ENCODE data around the gene BORCS5. TPM values are rescaled to one million over a fixed set of nuclear protein-coding genes. Genes with fewer than 3 reads are reported as not detected.

The BORCS5 gene
- total RNA-seq, 2 experiments from 2014 or later = 10.4 to 22.9 TPM

GRCh38 chr12:12428047-12428446, 71.2 kb downstream of the BORCS5 start:
- no peak overlapping the region for H3K27ac ChIP-seq (ENCODE audit: low read depth, low read length, poor library complexity, severe bottlenecking)
- no peaks in the 10 kb centered on the region for H3K9me2 ChIP-seq (ENCODE audit: insufficient read depth, low read length)
- H2AFZ ChIP-seq (ENCODE audit: low read length) = no peak overlapping the region
- no peak overlapping the region for H3K4me3 ChIP-seq (ENCODE audit: low read depth, low read length, poor library complexity, severe bottlenecking)
- no peak overlapping the region for H3K4me2 ChIP-seq (ENCODE audit: low read length)
- H3K79me2 ChIP-seq (ENCODE audit: insufficient read depth, low read depth, low read length) = no peaks in the 10 kb centered on the region
- no peaks in the 10 kb centered on the region; the same call in 1 of the 2 replicates for H4K20me1 ChIP-seq (ENCODE audit: insufficient read depth, low read length)
- intact Hi-C loops (cut with micrococcal nuclease; ENCODE audit: unreplicated experiment) = loop anchor here (5.0 kb wide), 1 partner anchor 61 kb away; no protein-coding TSS in a partner anchor
- H3K4me1 ChIP-seq (ENCODE audit: insufficient read depth, low read length, poor library complexity, severe bottlenecking) = no peaks in the 10 kb centered on the region
- CTCF ChIA-PET (ENCODE audit: unreplicated experiment) = no interaction called here
- POLR2A ChIA-PET = interaction anchor here (1.0 to 1.4 kb wide), 2 partner anchors 10 to 314 kb away, joined by 3 to 5 read pairs; no protein-coding TSS in a partner anchor
- no peaks in the 10 kb centered on the region; the same call in 1 of the 2 replicates for H3K9me3 ChIP-seq (ENCODE audit: low read length)
- BruUV-seq (replicated peaks) = no TSS peak
- TF ChIP-seq, protein P1, sequence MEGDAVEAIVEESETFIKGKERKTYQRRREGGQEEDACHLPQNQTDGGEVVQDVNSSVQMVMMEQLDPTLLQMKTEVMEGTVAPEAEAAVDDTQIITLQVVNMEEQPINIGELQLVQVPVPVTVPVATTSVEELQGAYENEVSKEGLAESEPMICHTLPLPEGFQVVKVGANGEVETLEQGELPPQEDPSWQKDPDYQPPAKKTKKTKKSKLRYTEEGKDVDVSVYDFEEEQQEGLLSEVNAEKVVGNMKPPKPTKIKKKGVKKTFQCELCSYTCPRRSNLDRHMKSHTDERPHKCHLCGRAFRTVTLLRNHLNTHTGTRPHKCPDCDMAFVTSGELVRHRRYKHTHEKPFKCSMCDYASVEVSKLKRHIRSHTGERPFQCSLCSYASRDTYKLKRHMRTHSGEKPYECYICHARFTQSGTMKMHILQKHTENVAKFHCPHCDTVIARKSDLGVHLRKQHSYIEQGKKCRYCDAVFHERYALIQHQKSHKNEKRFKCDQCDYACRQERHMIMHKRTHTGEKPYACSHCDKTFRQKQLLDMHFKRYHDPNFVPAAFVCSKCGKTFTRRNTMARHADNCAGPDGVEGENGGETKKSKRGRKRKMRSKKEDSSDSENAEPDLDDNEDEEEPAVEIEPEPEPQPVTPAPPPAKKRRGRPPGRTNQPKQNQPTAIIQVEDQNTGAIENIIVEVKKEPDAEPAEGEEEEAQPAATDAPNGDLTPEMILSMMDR (conservative IDR thresholded peaks at IDR 0.05; ENCODE audit: low read length) = no peak
- no peak for TF ChIP-seq EZH2phosphoT487 (IDR thresholded peaks at IDR 0.05; ENCODE audit: borderline replicate concordance, low read depth, low read length)
- no peaks in the 10 kb centered on the region for H3K36me3 ChIP-seq (ENCODE audit: insufficient read depth, low read length)
- DNase-seq (ENCODE audit: low spot score) = no peak

DNA sequence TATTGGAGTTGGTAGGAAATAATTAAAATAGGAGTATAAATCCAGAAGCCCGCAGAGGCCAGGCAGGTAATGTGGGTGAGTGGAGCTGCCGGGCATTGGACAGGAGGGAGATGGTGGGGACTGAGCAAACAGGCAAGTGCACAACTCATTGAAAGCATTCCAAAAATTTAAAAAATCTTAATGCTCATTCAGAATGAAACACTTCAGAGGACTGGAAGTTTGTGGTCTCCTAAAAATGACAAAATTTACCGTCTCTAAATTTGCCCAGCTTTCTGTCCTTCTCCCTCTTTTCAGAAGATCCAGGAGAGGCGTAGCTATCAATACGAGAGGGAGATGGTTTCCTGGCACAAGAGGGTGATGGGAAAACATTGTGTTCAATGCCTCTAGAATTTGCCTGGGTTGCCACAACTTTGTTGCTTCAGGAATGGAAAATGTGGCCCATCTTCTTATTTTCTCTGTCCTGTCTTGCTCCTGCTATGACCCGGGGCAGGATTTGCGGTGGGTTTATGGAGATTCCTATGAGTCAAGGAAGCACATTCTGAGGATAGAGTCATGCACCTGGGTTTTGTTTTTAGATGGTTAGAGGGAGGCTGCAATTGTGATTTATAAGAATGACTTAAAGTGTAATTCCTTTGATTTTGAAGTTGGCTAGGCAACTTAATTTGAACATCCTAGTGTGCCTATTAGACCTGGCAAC, 72.2 kb downstream of the BORCS5 start:
- Histone ChIP-seq H4K20me1 (ENCODE audit: insufficient read depth, low read length) (no peaks in the 10 kb centered on the region; the same call in 1 of the 2 replicates), H3K79me2 (ENCODE audit: insufficient read depth, low read depth, low read length) (no peaks in the 10 kb centered on the region), H3K4me2 (ENCODE audit: low read length) (no peak overlapping the region), H3K4me1 (ENCODE audit: insufficient read depth, low read length, poor library complexity, severe bottlenecking) (no peaks in the 10 kb centered on the region), H3K27ac (ENCODE audit: low read depth, low read length, poor library complexity, severe bottlenecking) (no peak overlapping the region), H2AFZ (ENCODE audit: low read length) (no peak overlapping the region), H3K9me3 (ENCODE audit: low read length) (no peaks in the 10 kb centered on the region), H3K4me3 (ENCODE audit: low read depth, low read length, poor library complexity, severe bottlenecking) (no peak overlapping the region), H3K36me3 (ENCODE audit: insufficient read depth, low read length) (no peaks in the 10 kb centered on the region), H3K9me2 (ENCODE audit: insufficient read depth, low read length) (no peaks in the 10 kb centered on the region)
- ChIA-PET POLR2A (interaction anchor here (0.6 kb wide), 1 partner anchor 148 kb away, joined by 3 read pairs; no protein-coding TSS in a partner anchor), CTCF (ENCODE audit: unreplicated experiment) (no interaction called here)
- DNase-seq (ENCODE audit: low spot score) = no peak
- TF ChIP-seq, protein P1 (conservative IDR thresholded peaks at IDR 0.05; ENCODE audit: low read length) = no peak
- no peak for TF ChIP-seq EZH2phosphoT487 (IDR thresholded peaks at IDR 0.05; ENCODE audit: borderline replicate concordance, low read depth, low read length)
- intact Hi-C loops (cut with micrococcal nuclease; ENCODE audit: unreplicated experiment) = loop anchor here (5.0 kb wide), 1 partner anchor 62 kb away; no protein-coding TSS in a partner anchor
- no TSS peak for BruUV-seq (replicated peaks)

GRCh38 chr12:12432364-12432763, 75.5 kb downstream of the BORCS5 start:
- BruUV-seq (replicated peaks) = no TSS peak
- H3K36me3 ChIP-seq (ENCODE audit: insufficient read depth, low read length) = peaks cover 13% of the 10 kb centered on the region
- DNase-seq (ENCODE audit: low spot score) = no peak
- H3K4me3 ChIP-seq (ENCODE audit: low read depth, low read length, poor library complexity, severe bottlenecking) = no peak overlapping the region
- TF ChIP-seq, protein P1 (conservative IDR thresholded peaks at IDR 0.05; ENCODE audit: low read length) = no peak
- TF ChIP-seq EZH2phosphoT487 (IDR thresholded peaks at IDR 0.05; ENCODE audit: borderline replicate concordance, low read depth, low read length) = no peak
- H4K20me1 ChIP-seq (ENCODE audit: insufficient read depth, low read length) = no peaks in the 10 kb centered on the region; the same call in 1 of the 2 replicates
- no peak overlapping the region for H3K27ac ChIP-seq (ENCODE audit: low read depth, low read length, poor library complexity, severe bottlenecking)
- H3K9me2 ChIP-seq (ENCODE audit: insufficient read depth, low read length) = no peaks in the 10 kb centered on the region
- no peaks in the 10 kb centered on the region for H3K9me3 ChIP-seq (ENCODE audit: low read length)
- H2AFZ ChIP-seq (ENCODE audit: low read length) = no peak overlapping the region
- ChIA-PET POLR2A (no interaction called here), CTCF (ENCODE audit: unreplicated experiment) (no interaction called here)
- H3K4me2 ChIP-seq (ENCODE audit: low read length) = no peak overlapping the region
- no peaks in the 10 kb centered on the region for H3K79me2 ChIP-seq (ENCODE audit: insufficient read depth, low read depth, low read length)
- intact Hi-C loops (cut with micrococcal nuclease; ENCODE audit: unreplicated experiment) = no loop called here
- H3K4me1 ChIP-seq (ENCODE audit: insufficient read depth, low read length, poor library complexity, severe bottlenecking) = no peaks in the 10 kb centered on the region
